NCI-H1417 (cell line): ENCODE results near the gene EFCAB5.
A peak's percentile ranks its signal among the peaks of the same experiment; 100 is the strongest.
"Not testable (repeated sequence)": the region's sequence is repeated elsewhere in the genome, so short reads cannot be mapped to it uniquely, and the experiment has no call there.

Source experiments
- DNase-seq, 3 experiments: peaks; one replicate each; lab custom pipeline; 2025; lab: John Stamatoyannopoulos, UW

EFCAB5 gene

GRCh38 chr17:30005709-30006320, 64.4 kb downstream of the EFCAB5 start:
- no peak for DNase-seq

- DNase-seq: not testable (repeated sequence)
These were observed 70.5 kb downstream of the EFCAB5 start for GRCh38 chr17:30011934-30012333.

GRCh38 chr17:30021708-30022317, 80.4 kb downstream of the EFCAB5 start:
- DNase-seq: peak; percentile 4 to 72 (median 60)

GRCh38 chr17:30025325-30025724, 83.9 kb downstream of the EFCAB5 start:
- DNase-seq: not testable (repeated sequence)

- DNase-seq: no peak
These were observed 86.2 kb downstream of the EFCAB5 start for GRCh38 chr17:30027676-30028075.

- DNase-seq: no peak
These were observed 89.9 kb downstream of the EFCAB5 start for GRCh38 chr17:30031214-30031869.

GRCh38 chr17:30035369-30035768, 93.9 kb downstream of the EFCAB5 start:
- DNase-seq: no peak

GRCh38 chr17:30040719-30041518, 99.5 kb downstream of the EFCAB5 start:
- not testable (repeated sequence) for DNase-seq

GRCh38 chr17:30041551-30041950, 100.1 kb downstream of the EFCAB5 start:
- DNase-seq: no peak

- no peak for DNase-seq
These were observed 120.9 kb downstream of the EFCAB5 start for GRCh38 chr17:30062372-30062771.

- DNase-seq: no peak
These were observed 123.3 kb downstream of the EFCAB5 start for GRCh38 chr17:30064738-30065137.

GRCh38 chr17:30068465-30068864, 127.0 kb downstream of the EFCAB5 start:
- no peak for DNase-seq

- no peak for DNase-seq
These were observed 132.8 kb downstream of the EFCAB5 start for GRCh38 chr17:30074254-30074653.

- no peak for DNase-seq
These were observed 133.3 kb downstream of the EFCAB5 start for GRCh38 chr17:30074730-30075129.

- DNase-seq: no peak
These were observed 141.3 kb downstream of the EFCAB5 start for GRCh38 chr17:30082773-30083172.

- DNase-seq: peak; percentile 8 to 72 (median 32)
These were observed 143.4 kb downstream of the EFCAB5 start for GRCh38 chr17:30084788-30085187.

- no peak for DNase-seq
These were observed 145.5 kb downstream of the EFCAB5 start for GRCh38 chr17:30086896-30087295.

- DNase-seq: not testable (repeated sequence)
These were observed 146.0 kb downstream of the EFCAB5 start for GRCh38 chr17:30087431-30087830.

- no peak for DNase-seq
These were observed 149.8 kb downstream of the EFCAB5 start for GRCh38 chr17:30091121-30091670.

GRCh38 chr17:30091771-30092170, 150.3 kb downstream of the EFCAB5 start:
- no peak for DNase-seq

- no peak for DNase-seq
These were observed 151.5 kb downstream of the EFCAB5 start for GRCh38 chr17:30092886-30093285.

- peak; percentile 59 to 84 (median 76) for DNase-seq
These were observed 152.2 kb downstream of the EFCAB5 start for GRCh38 chr17:30093463-30094147.
